DMS53 treated with DMSO at 0.1 percent for 48 hours (cell line): ENCODE results near the gene UBE3A.
A peak's percentile ranks its signal among the peaks of the same experiment; 100 is the strongest.
"Not testable (repeated sequence)": the region's sequence is repeated elsewhere in the genome, so short reads cannot be mapped to it uniquely, and the experiment has no call there.

Experiments used
- DNase-seq: peaks from one replicate; lab custom pipeline; 2025; ENCODE audit not compliant: unreplicated experiment; lab: John Stamatoyannopoulos, UW

Gene UBE3A

GRCh38 chr15:25438601-25439368 lies at the start of gene UBE3A:
TSS of gene UBE3A (minus strand) at chr15:25439024. CDS start at chr15:25409107, 29,917 bp downstream.
- peak; percentile 66 for DNase-seq

- no peak for DNase-seq
Observed at GRCh38 chr15:25487226-25487884, 48.5 kb upstream of the UBE3A start.

- DNase-seq, result no peak
Observed at GRCh38 chr15:25486051-25486450, 47.2 kb upstream of the UBE3A start.

- peak; percentile 3 for DNase-seq
Observed at GRCh38 chr15:25481208-25481859, 42.5 kb upstream of the UBE3A start.

- DNase-seq, result no peak
Observed at GRCh38 chr15:25478313-25478712, 39.5 kb upstream of the UBE3A start.

- DNase-seq, result no peak
Observed at GRCh38 chr15:25477816-25478215, 39.0 kb upstream of the UBE3A start.

- DNase-seq, result no peak
Observed at GRCh38 chr15:25474251-25474650, 35.4 kb upstream of the UBE3A start.

GRCh38 chr15:25470230-25470629 lies 31.4 kb upstream of the UBE3A start:
- DNase-seq, result no peak

GRCh38 chr15:25469377-25469776 lies 30.6 kb upstream of the UBE3A start:
- no peak for DNase-seq

- no peak for DNase-seq
Observed at GRCh38 chr15:25468611-25469010, 29.8 kb upstream of the UBE3A start.

- no peak for DNase-seq
Observed at GRCh38 chr15:25465835-25466234, 27.0 kb upstream of the UBE3A start.

- DNase-seq, result no peak
Observed at GRCh38 chr15:25464784-25465183, 26.0 kb upstream of the UBE3A start.

- DNase-seq, result no peak
Observed at GRCh38 chr15:25464383-25464782, 25.6 kb upstream of the UBE3A start.

- no peak for DNase-seq
Observed at GRCh38 chr15:25456196-25456595, 17.4 kb upstream of the UBE3A start.

- no peak for DNase-seq
Observed at GRCh38 chr15:25455226-25455625, 16.4 kb upstream of the UBE3A start.

GRCh38 chr15:25454771-25455170 lies 15.9 kb upstream of the UBE3A start:
- no peak for DNase-seq

GRCh38 chr15:25453246-25453645 lies 14.4 kb upstream of the UBE3A start:
- not testable (repeated sequence) for DNase-seq

GRCh38 chr15:25451501-25451900 lies 12.7 kb upstream of the UBE3A start:
- DNase-seq, result no peak

GRCh38 chr15:25450163-25450562 lies 11.3 kb upstream of the UBE3A start:
- DNase-seq, result no peak

GRCh38 chr15:25446076-25446475 lies 7.3 kb upstream of the UBE3A start:
- no peak for DNase-seq

- DNase-seq, result no peak
Observed at GRCh38 chr15:25445412-25445811, 6.6 kb upstream of the UBE3A start.

GRCh38 chr15:25441111-25441510 lies 2.3 kb upstream of the UBE3A start:
- DNase-seq, result no peak
